ENCODE measurements around the gene ZNF506.

GRCh38 chr19:19776206-19777008 is 45.1 kb downstream of the ZNF506 start:
- TF ChIP-seq GATA2 (IDR thresholded peaks at IDR 0.05; ENCODE audit: low read depth, low read length): no peak
- no peak for TF ChIP-seq GATA3 (IDR thresholded peaks at IDR 0.05; ENCODE audit: low read depth, low read length)
